ENCODE measurements around the gene PKNOX2.

- no peak for TF ChIP-seq CEBPB (IDR thresholded peaks at IDR 0.05; ENCODE audit: low read depth, low read length)
- no peak for TF ChIP-seq POLR2A (IDR thresholded peaks at IDR 0.05; ENCODE audit: low read depth, low read length)
- TF ChIP-seq RFX5 (IDR thresholded peaks at IDR 0.05; ENCODE audit: low read depth, low read length) = no peak
- TF ChIP-seq RAD21 (IDR thresholded peaks at IDR 0.05; ENCODE audit: low read length) = no peak
- TF ChIP-seq CHD1 (IDR thresholded peaks at IDR 0.05; ENCODE audit: low read depth, low read length) = no peak
Observed at GRCh38 chr11:125229916-125230315, 65.4 kb downstream of the PKNOX2 start.

All from IMR-90 (cell line).